Vagina (tissue), 2 donors: ENCODE measurements around the gene BMPR1B. TPM values are rescaled to one million over a fixed set of nuclear protein-coding genes. Genes with fewer than 3 reads are reported as not detected.

ENCODE experiments used
- DNase-seq, 2 donors: peaks; one replicate each; pipeline ENCODE4 v3.0.0-alpha.2; 2017; ENCODE audit errors: extremely low spot score in 2 of 2
- H3K27ac ChIP-seq: fragments of 200-600 bp; sonication (generic); one replicate; pipeline ENCODE4 v1.5.1; 2019
- H3K27me3 ChIP-seq: fragments of 200-600 bp; sonication (generic); one replicate; pipeline ENCODE4 v1.5.1; 2019
- H3K36me3 ChIP-seq, 2 donors: fragments of 200-600 bp; sonication (generic); one replicate each; pipeline ENCODE4 v1.5.1; 2017 to 2019
- H3K4me1 ChIP-seq: fragments of 200-600 bp; sonication (generic); one replicate; pipeline ENCODE4 v1.5.1; 2019
- H3K4me3 ChIP-seq, 2 donors: fragments of 200-600 bp; sonication (generic); 1 replicate in 1 of 2; 2 replicates in 1 of 2; pipeline ENCODE4 v1.5.1; 2016 to 2019
- H3K9me3 ChIP-seq: fragments of 200-600 bp; sonication (generic); one replicate; pipeline ENCODE4 v1.5.1; 2019
- CTCF ChIP-seq, 3 experiments: fragments of 450-650 bp in 2 of 3; fragments of 200-600 bp in 1 of 3; sonication (generic) in 1 of 3; IDR thresholded peaks; one replicate each; pipeline ENCODE4 v1.5.1; 2017 to 2019; ENCODE audit warnings: antibody characterized with exemption in 3 of 3, mild to moderate bottlenecking in 2 of 3, moderate library complexity in 2 of 3
- POLR2A ChIP-seq, 2 donors: fragments of 450-650 bp; IDR thresholded peaks; one replicate each; pipeline ENCODE4 v1.6.1; 2017; ENCODE audit warnings: antibody characterized with exemption in 2 of 2, mild to moderate bottlenecking in 2 of 2, moderate library complexity in 2 of 2
- POLR2AphosphoS5 ChIP-seq, 2 donors: sonication (generic); formaldehyde crosslinking; IDR thresholded peaks; one replicate each; pipeline ENCODE4 v1.9.0; 2017; ENCODE audit warnings: antibody characterized with exemption in 2 of 2, mild to moderate bottlenecking in 2 of 2, low read depth in 1 of 2; ENCODE audit not compliant: insufficient read depth in 1 of 2
- intact Hi-C: fragments of 100-400 bp; cut with DNase I; formaldehyde crosslinking; loops from one replicate; pipeline ENCODE4 v1.15.1; 2023
- total RNA-seq: library from RNA; depleted of rRNA; stranded (reverse); fragments of >200 nt; gene quantifications from one replicate; pipeline ENCODE4 v1.2.3, GENCODE V29; 2016

The BMPR1B gene
- total RNA-seq, 1 donor from 2014 or later: 0.49 TPM

GRCh38 chr4:94762326-94762725 lies 4.6 kb downstream of the BMPR1B start:
- Histone ChIP-seq H3K4me1 (peaks cover 4% of the 10 kb centered on the region), H3K27me3 (no peaks in the 10 kb centered on the region), H3K27ac (no peak overlapping the region)

DNA sequence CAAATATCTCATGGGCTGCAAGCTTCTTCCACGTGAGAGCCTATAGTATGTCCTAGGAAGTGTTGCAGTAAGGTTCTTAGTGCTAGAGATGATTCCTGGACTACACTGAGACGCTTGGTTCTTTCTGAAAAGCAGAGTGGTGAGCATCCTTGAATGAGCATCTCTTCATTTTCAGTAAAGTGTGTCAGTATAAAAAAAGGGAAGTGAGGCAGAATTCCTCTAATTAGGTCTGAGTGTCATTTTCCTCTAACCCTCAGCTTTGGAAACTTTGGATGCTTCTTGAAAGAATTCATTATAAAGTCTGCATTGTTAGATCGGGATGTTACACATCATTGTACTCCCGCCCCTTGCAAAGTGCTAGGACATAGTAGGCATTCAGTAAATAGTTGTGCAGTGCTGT lies 5.2 kb downstream of the BMPR1B start:
- no peaks in the 10 kb centered on the region for H3K9me3 ChIP-seq
- TF ChIP-seq POLR2A (IDR thresholded peaks at IDR 0.05) (no peak), CTCF (IDR thresholded peaks at IDR 0.05) (no peak), POLR2AphosphoS5 (IDR thresholded peaks at IDR 0.05; ENCODE audit: insufficient read depth in 1 of 2, low read depth in 1 of 2) (no peak)
- no peak overlapping the region for H3K27ac ChIP-seq
- intact Hi-C loops: no loop called here
- no peaks in the 10 kb centered on the region for H3K36me3 ChIP-seq
- H3K4me1 ChIP-seq: peaks cover 4% of the 10 kb centered on the region
- no peak overlapping the region for H3K4me3 ChIP-seq
- DNase-seq: no peak
- no peaks in the 10 kb centered on the region for H3K27me3 ChIP-seq

More at GRCh38 chr4:94762326-94762725, 4.6 kb downstream of the BMPR1B start:
- TF ChIP-seq POLR2AphosphoS5 (IDR thresholded peaks at IDR 0.05; ENCODE audit: insufficient read depth in 1 of 2, low read depth in 1 of 2): no peak
- no peak for TF ChIP-seq CTCF (IDR thresholded peaks at IDR 0.05)
- no peak for TF ChIP-seq POLR2A (IDR thresholded peaks at IDR 0.05)
- DNase-seq: no peak
- intact Hi-C loops: no loop called here
- Histone ChIP-seq H3K9me3 (no peaks in the 10 kb centered on the region), H3K36me3 (no peaks in the 10 kb centered on the region), H3K4me3 (no peak overlapping the region)

- no peak overlapping the region for H3K27ac ChIP-seq
- no peaks in the 10 kb centered on the region for H3K36me3 ChIP-seq
- TF ChIP-seq POLR2AphosphoS5 (IDR thresholded peaks at IDR 0.05; ENCODE audit: insufficient read depth in 1 of 2, low read depth in 1 of 2): no peak
- no peak for TF ChIP-seq POLR2A (IDR thresholded peaks at IDR 0.05)
- no peak for TF ChIP-seq CTCF (IDR thresholded peaks at IDR 0.05)
- no peaks in the 10 kb centered on the region for H3K9me3 ChIP-seq
- H3K27me3 ChIP-seq: no peaks in the 10 kb centered on the region
- H3K4me3 ChIP-seq: no peak overlapping the region
- DNase-seq: no peak
- peaks cover 2% of the 10 kb centered on the region for H3K4me1 ChIP-seq
- intact Hi-C loops: no loop called here
Observed at GRCh38 chr4:94763500-94763899, 5.7 kb downstream of the BMPR1B start.

GRCh38 chr4:94764069-94764468 lies 6.3 kb downstream of the BMPR1B start:
- H3K9me3 ChIP-seq: no peaks in the 10 kb centered on the region
- no peak overlapping the region for H3K27ac ChIP-seq
- intact Hi-C loops: no loop called here
- H3K4me3 ChIP-seq: no peak overlapping the region
- TF ChIP-seq POLR2AphosphoS5 (IDR thresholded peaks at IDR 0.05; ENCODE audit: insufficient read depth in 1 of 2, low read depth in 1 of 2): no peak
- no peak for TF ChIP-seq POLR2A (IDR thresholded peaks at IDR 0.05)
- TF ChIP-seq CTCF (IDR thresholded peaks at IDR 0.05): no peak
- H3K27me3 ChIP-seq: no peaks in the 10 kb centered on the region
- no peaks in the 10 kb centered on the region for H3K4me1 ChIP-seq
- DNase-seq: no peak
- no peaks in the 10 kb centered on the region for H3K36me3 ChIP-seq

DNA sequence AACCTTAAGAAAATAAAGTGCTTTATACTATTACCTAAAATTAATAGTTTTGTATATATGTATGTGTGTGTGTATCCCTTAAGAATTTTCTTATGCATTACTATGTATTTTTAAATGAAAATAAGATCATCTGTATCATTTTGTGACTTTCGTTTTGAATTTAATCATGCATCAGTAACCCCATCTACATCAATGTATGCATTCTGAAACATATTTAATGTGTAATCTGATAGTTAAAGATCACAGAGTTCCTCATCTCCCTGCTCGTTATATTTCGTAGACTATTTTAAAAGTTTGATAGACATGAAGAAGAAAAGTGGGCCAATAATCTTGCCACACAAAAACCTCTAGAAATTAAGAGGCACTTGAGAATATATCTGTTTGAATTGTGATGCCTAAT lies 7.4 kb downstream of the BMPR1B start:
- intact Hi-C loops: no loop called here
- Histone ChIP-seq H3K4me3 (no peak overlapping the region), H3K27me3 (no peaks in the 10 kb centered on the region), H3K9me3 (no peaks in the 10 kb centered on the region), H3K36me3 (no peaks in the 10 kb centered on the region), H3K27ac (no peak overlapping the region), H3K4me1 (no peaks in the 10 kb centered on the region)
- TF ChIP-seq POLR2A (IDR thresholded peaks at IDR 0.05): no peak
- no peak for DNase-seq

GRCh38 chr4:94765648-94766047 lies 7.9 kb downstream of the BMPR1B start:
- DNase-seq: no peak
- no peaks in the 10 kb centered on the region for H3K4me1 ChIP-seq
- intact Hi-C loops: no loop called here

More at GRCh38 chr4:94765648-94766047, 7.9 kb downstream of the BMPR1B start:
- Histone ChIP-seq H3K27me3 (no peaks in the 10 kb centered on the region), H3K27ac (no peak overlapping the region), H3K36me3 (no peaks in the 10 kb centered on the region), H3K4me3 (no peak overlapping the region), H3K9me3 (no peaks in the 10 kb centered on the region)
- no peak for TF ChIP-seq POLR2A (IDR thresholded peaks at IDR 0.05)
- no peak for TF ChIP-seq CTCF (IDR thresholded peaks at IDR 0.05)
